ENCODE results near the gene PRR20G.
"Not testable (repeated sequence)": the region's sequence is repeated elsewhere in the genome, so short reads cannot be mapped to it uniquely, and the experiment has no call there.

Gene PRR20G

DNA sequence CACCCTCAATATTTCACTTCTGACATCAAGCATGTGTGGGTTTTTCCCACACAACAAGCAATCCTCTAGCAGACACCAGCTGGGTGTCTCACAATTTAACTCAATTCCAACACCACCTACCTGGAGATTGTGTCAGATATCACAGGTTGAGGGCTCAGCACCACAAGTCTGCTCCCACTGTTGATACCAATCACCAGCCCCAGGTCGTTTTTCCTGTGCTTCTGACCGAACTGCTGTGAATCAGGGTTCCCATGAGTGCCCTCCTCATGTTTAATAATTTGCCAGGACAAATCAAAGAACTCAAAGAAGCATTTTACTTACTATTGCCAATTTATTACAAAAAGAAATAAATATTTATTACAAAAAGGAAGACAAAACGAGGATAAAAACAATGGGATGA is 25.0 kb upstream of the PRR20G start:
- ChIA-PET POLR2A (no interaction called here), CTCF (no interaction called here)
- Histone ChIP-seq H3K27ac (ENCODE audit: extremely low read depth, low read depth, low read length) (no peak overlapping the region), H3K36me3 (ENCODE audit: control insufficient read depth in 2 of 2, insufficient read depth in 1 of 2, low read length in 2 of 2) (no peaks in the 10 kb centered on the region), H3K4me3 (ENCODE audit: low read depth, low read length) (no peak overlapping the region), H3K9me3 (ENCODE audit: control insufficient read depth, insufficient read depth, low read depth, low read length) (no peaks in the 10 kb centered on the region), H3K4me1 (ENCODE audit: control insufficient read depth, insufficient read depth, low read length) (no peaks in the 10 kb centered on the region)
- TF ChIP-seq ZFP41 (tag by site-specific recombination; IDR thresholded peaks at IDR 0.05; ENCODE audit: borderline replicate concordance) = no peak
- no peak for TF ChIP-seq ZNF23 (tag by site-specific recombination; IDR thresholded peaks at IDR 0.05; ENCODE audit: borderline replicate concordance)
- no peak for TF ChIP-seq ZNF473 (tag by site-specific recombination; IDR thresholded peaks at IDR 0.05)
- TF ChIP-seq, protein P1, sequence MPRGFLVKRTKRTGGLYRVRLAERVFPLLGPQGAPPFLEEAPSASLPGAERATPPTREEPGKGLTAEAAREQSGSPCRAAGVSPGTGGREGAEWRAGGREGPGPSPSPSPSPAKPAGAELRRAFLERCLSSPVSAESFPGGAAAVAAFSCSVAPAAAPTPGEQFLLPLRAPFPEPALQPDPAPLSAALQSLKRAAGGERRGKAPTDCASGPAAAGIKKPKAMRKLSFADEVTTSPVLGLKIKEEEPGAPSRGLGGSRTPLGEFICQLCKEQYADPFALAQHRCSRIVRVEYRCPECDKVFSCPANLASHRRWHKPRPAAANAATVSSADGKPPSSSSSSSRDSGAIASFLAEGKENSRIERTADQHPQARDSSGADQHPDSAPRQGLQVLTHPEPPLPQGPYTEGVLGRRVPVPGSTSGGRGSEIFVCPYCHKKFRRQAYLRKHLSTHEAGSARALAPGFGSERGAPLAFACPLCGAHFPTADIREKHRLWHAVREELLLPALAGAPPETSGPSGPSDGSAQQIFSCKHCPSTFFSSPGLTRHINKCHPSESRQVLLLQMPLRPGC (tag by site-specific recombination; IDR thresholded peaks at IDR 0.05) = no peak
- TF ChIP-seq ZNF433 (tag by site-specific recombination; IDR thresholded peaks at IDR 0.05; ENCODE audit: low read depth) = no peak
- TF ChIP-seq ZNF530 (tag by site-specific recombination; IDR thresholded peaks at IDR 0.05; ENCODE audit: low read depth) = no peak
- no peak for TF ChIP-seq ZNF830 (tag by site-specific recombination; IDR thresholded peaks at IDR 0.05; ENCODE audit: low read depth)
- no peak for TF ChIP-seq ZNF10 (tag by site-specific recombination; IDR thresholded peaks at IDR 0.05)
- no peak for TF ChIP-seq ZNF146 (tag by site-specific recombination; IDR thresholded peaks at IDR 0.05)

DNA sequence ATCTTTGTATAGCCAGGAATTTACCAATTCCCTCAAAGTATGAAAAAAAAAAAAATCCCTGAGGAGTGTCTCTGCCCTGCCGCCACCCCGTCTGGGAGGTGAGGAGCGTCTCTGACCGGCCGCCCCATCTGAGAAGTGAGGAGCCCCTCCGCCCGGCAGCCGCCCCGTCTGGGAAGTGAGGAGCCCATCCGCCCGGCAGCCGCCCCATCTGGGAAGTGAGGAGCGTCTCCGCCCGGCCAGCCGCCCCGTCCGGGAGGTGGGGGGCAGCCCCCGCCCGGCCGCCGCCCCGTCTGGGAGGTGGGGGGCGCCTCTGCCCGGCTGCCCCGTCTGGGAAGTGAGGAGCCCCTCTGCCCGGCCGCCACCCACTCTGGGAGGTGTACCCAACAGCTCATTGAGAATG is 21.0 kb upstream of the PRR20G start:
- H3K27ac ChIP-seq (ENCODE audit: extremely low read depth, low read depth, low read length); H3K4me3 ChIP-seq (ENCODE audit: low read depth, low read length); H3K9me3 ChIP-seq (ENCODE audit: control insufficient read depth, insufficient read depth, low read depth, low read length); POLR2A ChIA-PET; H3K36me3 ChIP-seq (ENCODE audit: control insufficient read depth in 2 of 2, insufficient read depth in 1 of 2, low read length in 2 of 2); H3K4me1 ChIP-seq (ENCODE audit: control insufficient read depth, insufficient read depth, low read length): not testable (repeated sequence)
- CTCF ChIA-PET = interaction anchor here (0.6 kb wide), 1 partner anchor 499 kb away, joined by 5 read pairs; no protein-coding TSS in a partner anchor

DNA sequence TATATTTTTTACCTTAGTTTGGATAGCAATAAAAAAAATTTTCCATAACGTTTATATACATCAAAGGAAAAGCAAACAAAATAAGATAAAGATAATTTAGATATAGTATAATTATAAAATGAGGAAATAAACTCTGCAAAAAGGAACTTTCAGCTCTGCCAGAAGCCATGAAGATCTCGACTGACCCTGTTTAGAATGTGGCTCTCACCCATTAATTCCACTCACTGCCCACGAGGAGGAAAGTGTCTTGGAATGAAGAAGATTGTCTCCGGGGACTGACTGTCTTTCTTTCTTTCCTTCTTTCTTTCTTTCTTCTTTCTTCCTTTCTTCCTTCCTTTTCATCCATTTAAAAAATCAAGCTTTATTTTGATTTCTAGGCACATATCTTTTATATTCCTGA is 20.1 kb upstream of the PRR20G start:
- H3K36me3 ChIP-seq (ENCODE audit: control insufficient read depth in 2 of 2, insufficient read depth in 1 of 2, low read length in 2 of 2) = no peaks in the 10 kb centered on the region
- POLR2A ChIA-PET = no interaction called here
- no peak overlapping the region for H3K27ac ChIP-seq (ENCODE audit: extremely low read depth, low read depth, low read length)
- H3K9me3 ChIP-seq (ENCODE audit: control insufficient read depth, insufficient read depth, low read depth, low read length) = no peaks in the 10 kb centered on the region
- no peaks in the 10 kb centered on the region for H3K4me1 ChIP-seq (ENCODE audit: control insufficient read depth, insufficient read depth, low read length)
- CTCF ChIA-PET = interaction anchor here (0.6 kb wide), 1 partner anchor 10 kb away, joined by 5 read pairs; no protein-coding TSS in a partner anchor
- H3K4me3 ChIP-seq (ENCODE audit: low read depth, low read length) = no peak overlapping the region
- TF ChIP-seq BCL11B (tag by site-specific recombination; IDR thresholded peaks at IDR 0.05; ENCODE audit: low read depth) (no peak), ZNF776 (tag by site-specific recombination; IDR thresholded peaks at IDR 0.05; ENCODE audit: borderline replicate concordance) (no peak), BCL11A (tag by site-specific recombination; IDR thresholded peaks at IDR 0.05; ENCODE audit: low read depth) (no peak), KLF10 (tag by site-specific recombination; IDR thresholded peaks at IDR 0.05) (no peak), ZNF664 (tag by site-specific recombination; IDR thresholded peaks at IDR 0.05) (no peak), ZNF175 (tag by site-specific recombination; IDR thresholded peaks at IDR 0.05) (no peak), ZBTB17 (tag by site-specific recombination; IDR thresholded peaks at IDR 0.05) (no peak), ZNF624 (tag by site-specific recombination; IDR thresholded peaks at IDR 0.05) (no peak), GFI1B (tag by site-specific recombination; IDR thresholded peaks at IDR 0.05) (no peak)
- TF ChIP-seq, protein P2, sequence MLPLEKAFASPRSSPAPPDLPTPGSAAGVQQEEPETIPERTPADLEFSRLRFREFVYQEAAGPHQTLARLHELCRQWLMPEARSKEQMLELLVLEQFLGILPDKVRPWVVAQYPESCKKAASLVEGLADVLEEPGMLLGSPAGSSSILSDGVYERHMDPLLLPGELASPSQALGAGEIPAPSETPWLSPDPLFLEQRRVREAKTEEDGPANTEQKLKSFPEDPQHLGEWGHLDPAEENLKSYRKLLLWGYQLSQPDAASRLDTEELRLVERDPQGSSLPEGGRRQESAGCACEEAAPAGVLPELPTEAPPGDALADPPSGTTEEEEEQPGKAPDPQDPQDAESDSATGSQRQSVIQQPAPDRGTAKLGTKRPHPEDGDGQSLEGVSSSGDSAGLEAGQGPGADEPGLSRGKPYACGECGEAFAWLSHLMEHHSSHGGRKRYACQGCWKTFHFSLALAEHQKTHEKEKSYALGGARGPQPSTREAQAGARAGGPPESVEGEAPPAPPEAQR (tag by site-specific recombination; IDR thresholded peaks at IDR 0.05) = no peak
- TF ChIP-seq, protein P3, sequence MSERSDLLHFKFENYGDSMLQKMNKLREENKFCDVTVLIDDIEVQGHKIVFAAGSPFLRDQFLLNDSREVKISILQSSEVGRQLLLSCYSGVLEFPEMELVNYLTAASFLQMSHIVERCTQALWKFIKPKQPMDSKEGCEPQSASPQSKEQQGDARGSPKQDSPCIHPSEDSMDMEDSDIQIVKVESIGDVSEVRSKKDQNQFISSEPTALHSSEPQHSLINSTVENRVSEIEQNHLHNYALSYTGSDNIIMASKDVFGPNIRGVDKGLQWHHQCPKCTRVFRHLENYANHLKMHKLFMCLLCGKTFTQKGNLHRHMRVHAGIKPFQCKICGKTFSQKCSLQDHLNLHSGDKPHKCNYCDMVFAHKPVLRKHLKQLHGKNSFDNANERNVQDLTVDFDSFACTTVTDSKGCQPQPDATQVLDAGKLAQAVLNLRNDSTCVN (tag by site-specific recombination; optimal IDR thresholded peaks at IDR 0.05) = no peak
